Hepatocyte (in vitro differentiated cells): Measurements from ENCODE around the gene LRRC45. TPM values are rescaled to one million over a fixed set of nuclear protein-coding genes. Genes with fewer than 3 reads are reported as not detected.
A peak's percentile ranks its signal among the peaks of the same experiment; 100 is the strongest.

Source experiments
- DNase-seq: peaks from one replicate; pipeline ENCODE4 v3.0.0-alpha.2; 2016; ENCODE audit warnings: low spot score
- H2AFZ ChIP-seq: fragments of 200-600 bp; sonication (generic); 2 replicates; pipeline ENCODE4 v1.6.0; 2016; ENCODE audit warnings: antibody characterized with exemption, mild to moderate bottlenecking
- H3K27ac ChIP-seq: fragments of 200-600 bp; sonication (generic); 2 replicates; pipeline ENCODE4 v1.5.1; 2016; ENCODE audit warnings: mild to moderate bottlenecking
- H3K27me3 ChIP-seq: fragments of 200-600 bp; sonication (generic); 2 replicates; pipeline ENCODE4 v1.6.1; 2016
- H3K36me3 ChIP-seq: fragments of 200-600 bp; sonication (generic); replicated peaks from 2 replicates; pipeline ENCODE4 v1.5.1; 2016; ENCODE audit warnings: low read depth; ENCODE audit not compliant: insufficient read depth
- H3K4me1 ChIP-seq: fragments of 200-600 bp; sonication (generic); 2 replicates; pipeline ENCODE4 v1.5.1; 2016; ENCODE audit warnings: mild to moderate bottlenecking, moderate library complexity; ENCODE audit not compliant: insufficient read depth
- H3K4me2 ChIP-seq: fragments of 200-600 bp; sonication (generic); 2 replicates; pipeline ENCODE4 v1.6.0; 2016
- H3K4me3 ChIP-seq: fragments of 200-600 bp; sonication (generic); 2 replicates; pipeline ENCODE4 v1.5.1; 2016; ENCODE audit warnings: mild to moderate bottlenecking
- H3K79me2 ChIP-seq: fragments of 200-600 bp; sonication (generic); 2 replicates; pipeline ENCODE4 v1.6.0; 2017; ENCODE audit warnings: mild to moderate bottlenecking
- H3K9me2 ChIP-seq: fragments of 200-600 bp; sonication (generic); replicated peaks from 2 replicates; pipeline ENCODE4 v1.6.0; 2017; ENCODE audit warnings: mild to moderate bottlenecking; ENCODE audit not compliant: insufficient read depth
- H3K9me3 ChIP-seq: fragments of 200-600 bp; sonication (generic); 2 replicates; pipeline ENCODE4 v1.5.1; 2016; ENCODE audit warnings: low read depth, mild to moderate bottlenecking
- H4K20me1 ChIP-seq: fragments of 200-600 bp; sonication (generic); 2 replicates; pipeline ENCODE4 v1.6.0; 2016; ENCODE audit warnings: mild to moderate bottlenecking; ENCODE audit not compliant: insufficient read depth, poor library complexity, severe bottlenecking
- EZH2 ChIP-seq: fragments of 200-600 bp; sonication (generic); IDR thresholded peaks from 2 replicates; pipeline ENCODE4 v1.6.1; 2016; ENCODE audit warnings: antibody characterized with exemption, mild to moderate bottlenecking, borderline replicate concordance
- EZH2phosphoT487 ChIP-seq: fragments of 200-600 bp; sonication (generic); IDR thresholded peaks from one replicate; pipeline ENCODE4 v1.6.1; 2018; ENCODE audit warnings: antibody characterized with exemption, mild to moderate bottlenecking, low read depth, moderate library complexity; ENCODE audit not compliant: unreplicated experiment, severe bottlenecking
- WGBS: methylation state at CpG from one replicate; pipeline ENCODE4 v1.1.6; 2016; ENCODE audit warnings: low lambda C conversion rate; ENCODE audit errors: missing lambda C conversion rate; 5-methylcytosine and 5-hydroxymethylcytosine counted together
- polyA plus RNA-seq: library from polyadenylated mRNA; unstranded; fragments of >200 nt; fragmentation: Nextera tagmentation; extraction: Ambion mirVana; gene quantifications from 2 replicates; pipeline ENCODE4 v1.2.1, GENCODE V29; 2016
- total RNA-seq: library from RNA; depleted of rRNA; stranded (reverse); fragments of >200 nt; gene quantifications from 2 replicates; pipeline ENCODE4 v1.2.3, GENCODE V29; 2014
- TF ChIP-seq, protein P1 (sequence below): fragments of 200-600 bp; sonication (generic); IDR thresholded peaks from 2 replicates; pipeline ENCODE4 v1.5.1; 2016; ENCODE audit warnings: antibody characterized with exemption, mild to moderate bottlenecking; ENCODE audit not compliant: poor library complexity

The LRRC45 gene
- total and polyA plus RNA-seq, 2 experiments from 2014 or later: 12.8 to 14.7 TPM

DNA sequence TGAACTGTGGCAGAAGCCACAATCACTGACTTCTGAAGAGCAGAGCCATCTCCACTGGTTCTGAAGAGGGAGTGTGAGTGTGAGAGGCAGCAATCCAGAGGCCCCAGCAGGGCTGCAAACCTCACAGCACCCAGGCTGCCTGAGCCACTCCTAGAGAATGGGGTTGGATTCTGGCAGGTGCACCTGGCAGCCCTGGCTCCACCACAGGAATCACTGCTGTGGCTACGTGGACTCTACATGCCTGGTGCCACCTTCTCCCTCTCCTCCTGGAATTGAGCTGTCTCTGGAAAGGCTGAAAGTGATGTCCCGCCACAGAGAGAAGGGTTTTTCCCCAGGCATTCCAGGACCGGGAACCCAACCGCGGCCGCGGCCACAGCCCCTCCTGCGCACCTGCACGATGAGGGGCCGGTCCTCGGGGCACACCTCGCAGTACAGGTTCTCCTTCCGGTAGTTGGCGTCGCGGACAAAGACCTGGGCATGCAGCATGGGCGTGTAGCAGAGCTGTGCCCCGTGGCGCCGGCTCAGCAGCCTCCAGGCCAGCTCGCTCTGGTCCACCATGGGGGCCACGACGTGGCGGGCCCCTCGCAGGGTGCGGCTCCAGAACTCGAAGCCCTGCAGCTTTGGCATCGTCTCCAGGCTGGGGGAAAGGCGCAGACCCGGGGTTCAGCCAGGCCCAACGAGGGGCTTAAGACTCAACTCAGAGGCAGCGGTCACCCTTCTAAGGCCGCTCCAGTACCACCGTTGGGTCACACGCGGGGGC lies 41.5 kb downstream of the LRRC45 start:
- Histone ChIP-seq H3K4me2 (peak overlapping the region; percentile 97), H4K20me1 (no peaks in the 10 kb centered on the region), H3K79me2 (peaks cover 17% of the 10 kb centered on the region), H3K36me3 (no peaks in the 10 kb centered on the region), H3K27me3 (no peaks in the 10 kb centered on the region), H3K27ac (no peak overlapping the region), H3K4me1 (peaks cover 12% of the 10 kb centered on the region), H2AFZ (peak overlapping the region; percentile 49), H3K9me2 (no peaks in the 10 kb centered on the region), H3K4me3 (peak overlapping the region; percentile 83), H3K9me3 (no peaks in the 10 kb centered on the region)
- DNase-seq: no peak
- TF ChIP-seq, protein P1, sequence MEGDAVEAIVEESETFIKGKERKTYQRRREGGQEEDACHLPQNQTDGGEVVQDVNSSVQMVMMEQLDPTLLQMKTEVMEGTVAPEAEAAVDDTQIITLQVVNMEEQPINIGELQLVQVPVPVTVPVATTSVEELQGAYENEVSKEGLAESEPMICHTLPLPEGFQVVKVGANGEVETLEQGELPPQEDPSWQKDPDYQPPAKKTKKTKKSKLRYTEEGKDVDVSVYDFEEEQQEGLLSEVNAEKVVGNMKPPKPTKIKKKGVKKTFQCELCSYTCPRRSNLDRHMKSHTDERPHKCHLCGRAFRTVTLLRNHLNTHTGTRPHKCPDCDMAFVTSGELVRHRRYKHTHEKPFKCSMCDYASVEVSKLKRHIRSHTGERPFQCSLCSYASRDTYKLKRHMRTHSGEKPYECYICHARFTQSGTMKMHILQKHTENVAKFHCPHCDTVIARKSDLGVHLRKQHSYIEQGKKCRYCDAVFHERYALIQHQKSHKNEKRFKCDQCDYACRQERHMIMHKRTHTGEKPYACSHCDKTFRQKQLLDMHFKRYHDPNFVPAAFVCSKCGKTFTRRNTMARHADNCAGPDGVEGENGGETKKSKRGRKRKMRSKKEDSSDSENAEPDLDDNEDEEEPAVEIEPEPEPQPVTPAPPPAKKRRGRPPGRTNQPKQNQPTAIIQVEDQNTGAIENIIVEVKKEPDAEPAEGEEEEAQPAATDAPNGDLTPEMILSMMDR: no peak
- no peak for TF ChIP-seq EZH2
- no peak for TF ChIP-seq EZH2phosphoT487
- 66% methylated on average over 34 of the region's 36 CpGs for WGBS

DNA sequence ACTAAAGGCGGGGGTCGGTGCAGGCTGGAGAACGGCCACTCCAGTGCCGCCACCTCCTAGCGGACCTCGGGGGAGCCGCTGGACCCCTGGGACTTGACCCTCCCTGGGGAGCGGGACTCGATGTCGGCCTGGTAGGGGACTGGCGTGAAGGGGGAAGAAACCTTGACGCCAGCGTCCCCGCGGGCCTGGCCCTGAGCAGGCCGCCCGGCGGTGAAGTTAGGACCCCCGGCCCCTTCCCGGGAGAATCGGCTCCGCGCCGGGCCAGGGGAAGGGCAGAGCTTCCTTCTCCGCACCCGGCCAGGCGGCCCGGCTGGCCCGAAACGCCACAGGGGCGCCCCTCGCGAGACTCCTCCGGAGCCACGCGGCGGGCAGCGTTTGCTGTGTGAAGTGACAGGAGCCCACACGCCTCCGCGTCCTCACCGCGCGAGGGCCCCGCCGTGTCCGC lies 42.1 kb downstream of the LRRC45 start:
- Histone ChIP-seq H3K27me3 (no peaks in the 10 kb centered on the region), H3K9me3 (no peaks in the 10 kb centered on the region), H3K4me2 (peak overlapping the region; percentile 97), H3K27ac (no peak overlapping the region), H4K20me1 (no peaks in the 10 kb centered on the region), H3K9me2 (no peaks in the 10 kb centered on the region), H3K36me3 (no peaks in the 10 kb centered on the region), H2AFZ (peak overlapping the region; percentile 49), H3K4me1 (peaks cover 12% of the 10 kb centered on the region), H3K4me3 (peak overlapping the region; percentile 83), H3K79me2 (peaks cover 17% of the 10 kb centered on the region)
- WGBS: 3% methylated on average over 35 of the region's 47 CpGs
- TF ChIP-seq, protein P1: no peak
- TF ChIP-seq EZH2phosphoT487: no peak
- no peak for TF ChIP-seq EZH2
- DNase-seq: peak; percentile 48

DNA sequence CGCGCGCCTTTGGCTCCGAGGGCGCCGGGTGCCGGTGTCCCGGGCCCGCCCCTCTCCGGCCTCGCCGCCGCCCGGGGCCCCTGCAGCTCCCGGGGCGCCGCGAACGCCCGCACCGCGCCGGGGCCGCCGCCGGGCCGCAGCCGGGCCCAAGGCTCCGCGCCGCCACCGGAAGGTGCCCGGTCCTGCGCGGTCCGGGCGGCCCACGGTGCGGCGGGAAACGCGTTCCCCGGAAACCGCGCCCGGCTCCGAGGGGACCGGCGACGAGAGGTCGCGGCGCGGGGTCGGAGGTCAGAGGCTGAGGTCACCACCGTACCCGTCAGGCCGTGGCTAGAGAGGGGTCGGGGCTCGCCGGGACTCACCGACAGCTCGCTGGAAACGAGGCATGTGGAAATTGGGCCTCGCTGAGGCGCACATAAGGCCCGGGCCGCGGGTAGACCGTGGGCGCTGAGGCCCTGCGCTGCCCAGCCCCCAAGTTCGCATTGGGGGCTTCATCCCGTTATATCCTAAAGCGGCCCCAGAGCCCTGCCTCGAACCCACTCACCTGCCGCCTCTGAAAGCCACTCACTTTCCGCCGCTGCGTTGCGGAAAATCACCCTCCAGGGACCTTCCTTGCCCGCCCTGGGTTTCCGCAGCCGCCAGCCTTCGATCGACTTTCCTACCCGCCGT lies 42.7 kb downstream of the LRRC45 start, which contains the start of gene DUS1L:
TSS of gene DUS1L (minus strand) at position 167 of the 666 bp plus-strand sequence. CDS start 745 bp downstream, outside the sequence.
- H3K4me3 ChIP-seq: peak within 1 kb of the TSS; percentile 83
- H4K20me1 ChIP-seq: no peaks in the 10 kb centered on the region
- no peaks in the 10 kb centered on the region for H3K9me3 ChIP-seq
- peak; percentile 78 for DNase-seq
- peak within 1 kb of the TSS; percentile 100 for H2AFZ ChIP-seq
- peaks cover 12% of the 10 kb centered on the region for H3K4me1 ChIP-seq
- TF ChIP-seq, protein P1: no peak
- TF ChIP-seq EZH2phosphoT487 (no peak), EZH2 (no peak)
- H3K9me2 ChIP-seq: no peaks in the 10 kb centered on the region
- WGBS: 12% methylated on average over 78 of the region's 88 CpGs
- H3K79me2 ChIP-seq: peaks cover 17% of the 10 kb centered on the region
- peak within 1 kb of the TSS; percentile 74 for H3K27ac ChIP-seq
- H3K36me3 ChIP-seq: no peaks in the 10 kb centered on the region
- H3K4me2 ChIP-seq: peak within 1 kb of the TSS; percentile 99
- no peaks in the 10 kb centered on the region for H3K27me3 ChIP-seq
